SU-DHL-6 (cell line): Measurements from ENCODE around the gene ASCC3.
A peak's percentile ranks its signal among the peaks of the same experiment; 100 is the strongest.

Experiments used
- H2AFZ ChIP-seq: fragments of 200-600 bp; sonication (generic); 2 replicates; pipeline ENCODE4 v1.6.1; 2014; ENCODE audit warnings: low read depth, mild to moderate bottlenecking, moderate library complexity, mixed read lengths, antibody characterized with exemption, low read length; ENCODE audit not compliant: severe bottlenecking
- H3F3A ChIP-seq: fragments of 200-600 bp; shearing (Covaris generic); 2 replicates; pipeline ENCODE4 v1.6.0; 2016; ENCODE audit warnings: antibody characterized with exemption, mild to moderate bottlenecking; ENCODE audit not compliant: insufficient read depth
- H3K27ac ChIP-seq: fragments of 200-600 bp; sonication (generic); 2 replicates; pipeline ENCODE4 v1.5.1; 2016; ENCODE audit warnings: low read depth, mild to moderate bottlenecking, low read length, moderate library complexity, mixed read lengths
- H3K27me3 ChIP-seq: fragments of 200-600 bp; sonication (generic), shearing (Covaris generic); 2 replicates; pipeline ENCODE4 v1.6.0; 2014; ENCODE audit warnings: mild to moderate bottlenecking, low read length
- H3K36me3 ChIP-seq: fragments of 200-600 bp; sonication (generic); 2 replicates; pipeline ENCODE4 v1.6.1; 2014; ENCODE audit warnings: mild to moderate bottlenecking, low read length, mixed read lengths
- H3K4me2 ChIP-seq: fragments of 300-600, 200-600 bp; shearing (Covaris generic), sonication (generic); 2 replicates; pipeline ENCODE4 v1.6.0; 2014; ENCODE audit warnings: low read length, low read depth, mild to moderate bottlenecking; ENCODE audit not compliant: poor library complexity, severe bottlenecking
- H3K4me3 ChIP-seq: fragments of 200-600 bp; sonication (generic); 2 replicates; pipeline ENCODE4 v1.5.1; 2014; ENCODE audit warnings: antibody characterized with exemption, low read length, mild to moderate bottlenecking, mixed read lengths; ENCODE audit not compliant: insufficient read depth, poor library complexity, severe bottlenecking
- H3K79me2 ChIP-seq: fragments of 200-600 bp; sonication (generic); 2 replicates; pipeline ENCODE4 v1.6.1; 2014; ENCODE audit warnings: mild to moderate bottlenecking, low read length, moderate library complexity; ENCODE audit not compliant: insufficient read depth
- H3K9ac ChIP-seq: fragments of 200-600 bp; sonication (generic); 2 replicates; pipeline ENCODE4 v1.7.0; 2014; ENCODE audit warnings: mild to moderate bottlenecking, low read length
- H3K9me2 ChIP-seq: fragments of 200-600 bp; sonication (generic); replicated peaks from 2 replicates; pipeline ENCODE4 v1.6.1; 2014; ENCODE audit warnings: low read length; ENCODE audit not compliant: insufficient read depth
- H3K9me3 ChIP-seq: fragments of 200-600 bp; sonication (generic); 2 replicates; pipeline ENCODE4 v1.6.1; 2014; ENCODE audit warnings: low read length, mixed read lengths; ENCODE audit not compliant: insufficient read depth
- H4K20me1 ChIP-seq: fragments of 200-600 bp; sonication (generic); 2 replicates; pipeline ENCODE4 v1.6.1; 2014; ENCODE audit warnings: low read depth, mild to moderate bottlenecking, antibody characterized with exemption, low read length, moderate library complexity, mixed read lengths
- CTCF ChIP-seq: fragments of 200-600 bp; sonication (generic); IDR thresholded peaks from one replicate; pipeline ENCODE4 v1.5.1; 2017; ENCODE audit warnings: antibody characterized with exemption, mild to moderate bottlenecking, low read length, moderate library complexity; ENCODE audit not compliant: insufficient read depth, poor library complexity, severe bottlenecking
- EZH2phosphoT487 ChIP-seq: fragments of 200-600 bp; sonication (generic), shearing (Covaris generic); conservative IDR thresholded peaks from 2 replicates; pipeline ENCODE4 v1.6.1; 2018; ENCODE audit warnings: mild to moderate bottlenecking, antibody characterized with exemption, low read length, moderate library complexity, mixed read lengths

ASCC3 gene

GRCh38 chr6:100886076-100886475, 4.9 kb upstream of the ASCC3 start:
- no peaks in the 10 kb centered on the region for H4K20me1 ChIP-seq
- TF ChIP-seq EZH2phosphoT487 (no peak), CTCF (no peak)
- H3K79me2 ChIP-seq: peaks cover under 1% of the 10 kb centered on the region; the same call in 1 of the 2 replicates
- H3K4me2 ChIP-seq: no peak overlapping the region
- no peak overlapping the region for H3K9ac ChIP-seq
- no peaks in the 10 kb centered on the region for H3F3A ChIP-seq
- no peaks in the 10 kb centered on the region for H3K27me3 ChIP-seq
- H3K9me2 ChIP-seq: no peaks in the 10 kb centered on the region
- no peak overlapping the region for H3K27ac ChIP-seq
- H3K4me3 ChIP-seq: no peak overlapping the region
- no peak overlapping the region for H2AFZ ChIP-seq
- H3K36me3 ChIP-seq: no peaks in the 10 kb centered on the region
- no peaks in the 10 kb centered on the region for H3K9me3 ChIP-seq

GRCh38 chr6:100883347-100883746, 2.2 kb upstream of the ASCC3 start:
- Histone ChIP-seq H2AFZ (no peak overlapping the region), H3F3A (no peaks in the 10 kb centered on the region), H3K9me2 (no peaks in the 10 kb centered on the region), H3K9me3 (no peaks in the 10 kb centered on the region), H4K20me1 (0 out of 2 replicates have a peak, but pooled peaks cover 4% of the 10 kb centered on the region), H3K27me3 (no peaks in the 10 kb centered on the region), H3K79me2 (peaks cover 28% of the 10 kb centered on the region), H3K4me3 (no peak overlapping the region), H3K9ac (no peak overlapping the region), H3K36me3 (no peaks in the 10 kb centered on the region), H3K27ac (no peak overlapping the region), H3K4me2 (no peak overlapping the region)
- TF ChIP-seq CTCF (no peak), EZH2phosphoT487 (no peak)

GRCh38 chr6:100881707-100882040, 545 bp upstream of the ASCC3 start:
- H3K9me3 ChIP-seq: no peaks in the 10 kb centered on the region
- H4K20me1 ChIP-seq: 0 out of 2 replicates have a peak, but pooled peaks cover 7% of the 10 kb centered on the region
- no peaks in the 10 kb centered on the region for H3F3A ChIP-seq
- peaks cover 44% of the 10 kb centered on the region for H3K79me2 ChIP-seq
- H2AFZ ChIP-seq: peak overlapping the region; percentile 90
- H3K9ac ChIP-seq: peak overlapping the region; percentile 88
- H3K27ac ChIP-seq: peak overlapping the region; percentile 49; the same call in 1 of the 2 replicates
- peaks cover 4% of the 10 kb centered on the region; the same call in 1 of the 2 replicates for H3K36me3 ChIP-seq
- peak overlapping the region; percentile 86 for H3K4me3 ChIP-seq
- no peaks in the 10 kb centered on the region for H3K9me2 ChIP-seq
- TF ChIP-seq EZH2phosphoT487 (no peak), CTCF (no peak)
- no peaks in the 10 kb centered on the region for H3K27me3 ChIP-seq
- H3K4me2 ChIP-seq: peak overlapping the region; percentile 80
